Lower lobe of right lung (tissue), 2 donors: ENCODE results near the gene PLA2G2C. TPM values are rescaled to one million over a fixed set of nuclear protein-coding genes. Genes with fewer than 3 reads are reported as not detected.

Experiments
- ATAC-seq, 2 donors: fragments of 200-7000 bp; cut with Tn5 transposase; one replicate each; pipeline ENCODE4 v1.9.1; 2020 to 2022; ENCODE audit warnings: mild to moderate bottlenecking in 2 of 2, moderate library complexity in 2 of 2
- DNase-seq: peaks from one replicate; pipeline ENCODE4 v3.0.0-alpha.2; 2020
- H3K27ac ChIP-seq: fragments of 200-600 bp; one replicate; pipeline ENCODE4 v1.8.0; 2022
- H3K27me3 ChIP-seq: fragments of 200-600 bp; one replicate; pipeline ENCODE4 v1.8.0; 2022; ENCODE audit warnings: low read depth
- H3K36me3 ChIP-seq: fragments of 200-600 bp; one replicate; pipeline ENCODE4 v1.8.0; 2022; ENCODE audit warnings: mild to moderate bottlenecking
- H3K4me1 ChIP-seq: fragments of 200-600 bp; one replicate; pipeline ENCODE4 v1.8.0; 2022
- H3K4me3 ChIP-seq: fragments of 200-600 bp; one replicate; pipeline ENCODE4 v1.8.0; 2022; ENCODE audit warnings: mild to moderate bottlenecking
- H3K9me3 ChIP-seq: fragments of 200-600 bp; one replicate; pipeline ENCODE4 v1.8.0; 2022
- intact Hi-C: fragments of 100-400 bp; cut with DNase I; formaldehyde crosslinking; loops from one replicate; pipeline ENCODE4 v1.11.0; 2022
- total RNA-seq: library from RNA; stranded (reverse); fragmentation: NEBNext Ultra II Directional; extraction: Animal tissue kit (Norgen Biotek cat#: 25700); gene quantifications from one replicate; pipeline ENCODE4 v1.2.1, GENCODE V29; 2021
- TF ChIP-seq, protein P1 (sequence below): fragments of 200-600 bp; IDR thresholded peaks from one replicate; pipeline ENCODE4 v1.8.0; 2022; ENCODE audit warnings: antibody characterized with exemption, mild to moderate bottlenecking
- donor health status: DM: no; HTN: yes; CAD: no; lungs with severe emphysema.

PLA2G2C gene
- total RNA-seq, 1 donor from 2014 or later: not detected

DNA sequence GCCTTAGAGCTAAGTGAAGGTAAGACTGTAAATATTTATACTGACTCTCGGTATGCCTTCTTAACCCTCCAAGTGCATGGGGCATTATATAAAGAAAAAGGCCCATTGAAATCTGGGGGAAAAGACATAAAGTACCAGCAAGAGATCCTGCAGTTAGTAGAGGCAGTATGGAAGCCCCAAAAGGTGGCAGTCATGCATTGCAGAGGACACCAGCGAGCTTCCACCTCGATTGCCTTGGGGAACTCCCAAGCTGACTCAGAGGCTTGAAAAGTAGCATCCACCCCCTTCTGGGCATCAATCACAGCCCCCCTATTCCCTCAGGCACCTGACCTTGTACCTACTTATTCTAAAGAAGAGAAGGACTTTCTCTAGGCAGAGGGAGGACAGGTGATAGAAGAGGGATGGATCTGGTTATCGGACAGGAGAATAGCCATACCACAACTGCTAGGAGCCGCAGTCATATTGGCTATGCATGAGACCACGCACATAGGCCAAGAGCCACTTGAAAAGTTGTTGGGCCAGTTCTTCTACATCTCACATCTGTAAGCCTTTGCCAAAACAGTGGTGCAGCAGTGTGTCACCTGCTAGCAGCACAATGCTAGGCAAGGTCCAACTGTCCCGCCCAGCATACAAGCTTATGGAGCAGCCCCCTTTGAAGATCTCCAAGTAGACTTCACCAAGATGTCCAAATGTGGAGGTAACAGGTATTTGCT is 27.8 kb downstream of the PLA2G2C start:
- intact Hi-C loops: no loop called here
- Histone ChIP-seq H3K4me3 (no peak overlapping the region), H3K4me1 (peaks cover 14% of the 10 kb centered on the region), H3K9me3 (peaks cover 30% of the 10 kb centered on the region), H3K27me3 (no peaks in the 10 kb centered on the region), H3K36me3 (no peaks in the 10 kb centered on the region), H3K27ac (no peak overlapping the region)
- no peak for ATAC-seq
- TF ChIP-seq, protein P1, sequence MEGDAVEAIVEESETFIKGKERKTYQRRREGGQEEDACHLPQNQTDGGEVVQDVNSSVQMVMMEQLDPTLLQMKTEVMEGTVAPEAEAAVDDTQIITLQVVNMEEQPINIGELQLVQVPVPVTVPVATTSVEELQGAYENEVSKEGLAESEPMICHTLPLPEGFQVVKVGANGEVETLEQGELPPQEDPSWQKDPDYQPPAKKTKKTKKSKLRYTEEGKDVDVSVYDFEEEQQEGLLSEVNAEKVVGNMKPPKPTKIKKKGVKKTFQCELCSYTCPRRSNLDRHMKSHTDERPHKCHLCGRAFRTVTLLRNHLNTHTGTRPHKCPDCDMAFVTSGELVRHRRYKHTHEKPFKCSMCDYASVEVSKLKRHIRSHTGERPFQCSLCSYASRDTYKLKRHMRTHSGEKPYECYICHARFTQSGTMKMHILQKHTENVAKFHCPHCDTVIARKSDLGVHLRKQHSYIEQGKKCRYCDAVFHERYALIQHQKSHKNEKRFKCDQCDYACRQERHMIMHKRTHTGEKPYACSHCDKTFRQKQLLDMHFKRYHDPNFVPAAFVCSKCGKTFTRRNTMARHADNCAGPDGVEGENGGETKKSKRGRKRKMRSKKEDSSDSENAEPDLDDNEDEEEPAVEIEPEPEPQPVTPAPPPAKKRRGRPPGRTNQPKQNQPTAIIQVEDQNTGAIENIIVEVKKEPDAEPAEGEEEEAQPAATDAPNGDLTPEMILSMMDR: no peak
- DNase-seq: no peak

- intact Hi-C loops: no loop called here
- Histone ChIP-seq H3K27ac (peak overlapping the region; percentile 74), H3K4me3 (peak overlapping the region; percentile 27), H3K27me3 (peaks cover 4% of the 10 kb centered on the region), H3K36me3 (no peaks in the 10 kb centered on the region), H3K4me1 (peaks cover 31% of the 10 kb centered on the region), H3K9me3 (peaks cover 8% of the 10 kb centered on the region)
- TF ChIP-seq, protein P1: no peak
- DNase-seq (no peak), ATAC-seq (peak in 1 of 2 donors; percentile 28)
These were observed 32.0 kb downstream of the PLA2G2C start for GRCh38 chr1:20154301-20154831.

DNA sequence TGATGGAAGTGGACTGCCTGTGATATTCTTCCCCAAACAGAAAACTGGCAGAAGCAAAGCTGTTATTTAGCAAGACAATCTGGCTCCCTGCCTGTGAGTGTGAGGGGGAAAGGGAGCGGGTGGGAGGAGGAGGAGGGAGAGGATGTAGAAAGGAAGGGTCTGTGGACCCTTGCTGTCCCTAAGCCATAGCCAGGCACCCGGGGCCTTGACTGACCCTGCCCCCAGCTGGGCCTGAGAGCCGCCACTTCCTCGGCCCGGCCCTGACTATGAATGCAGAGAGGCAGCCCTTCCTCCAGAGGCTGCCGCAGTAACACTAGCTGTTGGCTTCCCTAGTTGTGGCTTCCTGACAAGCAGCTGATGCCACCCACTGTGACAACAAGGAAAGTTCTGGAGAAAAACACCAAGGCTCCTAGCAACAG is 33.3 kb downstream of the PLA2G2C start:
- TF ChIP-seq, protein P1: no peak
- Histone ChIP-seq H3K36me3 (no peaks in the 10 kb centered on the region), H3K4me3 (no peak overlapping the region), H3K9me3 (no peaks in the 10 kb centered on the region), H3K27ac (peak overlapping the region; percentile 74), H3K4me1 (peaks cover 31% of the 10 kb centered on the region), H3K27me3 (peaks cover 4% of the 10 kb centered on the region)
- intact Hi-C loops: no loop called here
- ATAC-seq (peak; percentile 61 to 74), DNase-seq (peak; percentile 67)

GRCh38 chr1:20152599-20152930 is 33.8 kb downstream of the PLA2G2C start:
- H3K9me3 ChIP-seq: no peaks in the 10 kb centered on the region
- ATAC-seq (no peak), DNase-seq (no peak)
- intact Hi-C loops: no loop called here
- peaks cover 31% of the 10 kb centered on the region for H3K4me1 ChIP-seq
- H3K27me3 ChIP-seq: peaks cover 4% of the 10 kb centered on the region
- no peaks in the 10 kb centered on the region for H3K36me3 ChIP-seq
- H3K4me3 ChIP-seq: peak overlapping the region; percentile 40
- H3K27ac ChIP-seq: peak overlapping the region; percentile 74
- TF ChIP-seq, protein P1: no peak

GRCh38 chr1:20151906-20152598 is 34.3 kb downstream of the PLA2G2C start:
- ATAC-seq (peak; percentile 92 to 93), DNase-seq (peak; percentile 88)
- Histone ChIP-seq H3K9me3 (no peaks in the 10 kb centered on the region), H3K27ac (peak overlapping the region; percentile 74), H3K36me3 (no peaks in the 10 kb centered on the region), H3K27me3 (peaks cover 4% of the 10 kb centered on the region), H3K4me1 (peaks cover 31% of the 10 kb centered on the region), H3K4me3 (peak overlapping the region; percentile 40)
- intact Hi-C loops: no loop called here
- TF ChIP-seq, protein P1: peak; percentile 95
